Mesendoderm (in vitro differentiated cells): ENCODE data around the gene KEAP1.
A peak's percentile ranks its signal among the peaks of the same experiment; 100 is the strongest.

Experiments used
- DNase-seq: peaks from one replicate; pipeline ENCODE4 v3.0.0; 2013
- H2AK5ac ChIP-seq: 2 replicates; pipeline ENCODE4 v1.6.1; 2013; ENCODE audit warnings: low read length, inconsistent platforms
- H2BK120ac ChIP-seq: 2 replicates; pipeline ENCODE4 v1.6.1; 2013; ENCODE audit warnings: low read depth, mild to moderate bottlenecking, low read length, moderate library complexity, mixed read lengths
- H2BK15ac ChIP-seq: replicated peaks from 2 replicates; pipeline ENCODE4 v1.6.1; 2013; ENCODE audit warnings: low read depth, mild to moderate bottlenecking, moderate library complexity
- H2BK5ac ChIP-seq: 2 replicates; pipeline ENCODE4 v1.6.1; 2013; ENCODE audit warnings: low read length, inconsistent platforms
- H3K18ac ChIP-seq: 2 replicates; pipeline ENCODE4 v1.6.1; 2013; ENCODE audit warnings: mild to moderate bottlenecking, low read length, mixed read lengths
- H3K23ac ChIP-seq: one replicate; pipeline ENCODE4 v1.6.1; 2013; ENCODE audit warnings: low read length
- H3K27ac ChIP-seq: 2 replicates; pipeline ENCODE4 v1.5.1; 2013; ENCODE audit warnings: low read depth, mild to moderate bottlenecking, inconsistent platforms, low read length, moderate library complexity
- H3K27me3 ChIP-seq: 2 replicates; pipeline ENCODE4 v1.6.1; 2013; ENCODE audit warnings: low read length, control low read depth, mild to moderate bottlenecking, inconsistent platforms; ENCODE audit not compliant: insufficient read depth, poor library complexity
- H3K36me3 ChIP-seq: 2 replicates; pipeline ENCODE4 v1.6.1; 2013; ENCODE audit warnings: low read length, inconsistent platforms; ENCODE audit not compliant: control insufficient read depth, insufficient read depth
- H3K4ac ChIP-seq: one replicate; pipeline ENCODE4 v1.6.1; 2013; ENCODE audit warnings: low read depth, mild to moderate bottlenecking, low read length, moderate library complexity
- H3K4me1 ChIP-seq: 2 replicates; pipeline ENCODE4 v1.6.1; 2013; ENCODE audit warnings: low read depth, low read length, inconsistent platforms; ENCODE audit not compliant: control insufficient read depth
- H3K4me2 ChIP-seq: 2 replicates; pipeline ENCODE4 v1.6.1; 2013; ENCODE audit warnings: low read length
- H3K4me3 ChIP-seq: 2 replicates; pipeline ENCODE4 v1.5.1; 2013; ENCODE audit warnings: mild to moderate bottlenecking, low read length
- H3K56ac ChIP-seq: one replicate; pipeline ENCODE4 v1.6.1; 2013; ENCODE audit warnings: low read length
- H3K79me1 ChIP-seq: 2 replicates; pipeline ENCODE4 v1.6.1; 2013; ENCODE audit warnings: low read length, inconsistent platforms
- H3K79me2 ChIP-seq: 2 replicates; pipeline ENCODE4 v1.6.1; 2013; ENCODE audit warnings: mild to moderate bottlenecking, low read length; ENCODE audit not compliant: control insufficient read depth, insufficient read depth
- H3K9ac ChIP-seq: 2 replicates; pipeline ENCODE4 v1.6.1; 2013; ENCODE audit warnings: low read length, inconsistent platforms
- H4K5ac ChIP-seq: one replicate; pipeline ENCODE4 v1.6.1; 2013; ENCODE audit warnings: low read length
- H4K8ac ChIP-seq: one replicate; pipeline ENCODE4 v1.6.1; 2013; ENCODE audit warnings: low read depth, mild to moderate bottlenecking, control low read depth, low read length, moderate library complexity
- WGBS: extraction: QIAGEN DNeasy Blood & Tissue Kit; methylation state at CpG from one replicate; pipeline ENCODE4 v1.1.7; 2013; ENCODE audit warnings: low lambda C conversion rate, missing lambda C conversion rate; ENCODE audit not compliant: insufficient coverage; ENCODE audit errors: extremely low coverage; 5-methylcytosine and 5-hydroxymethylcytosine counted together

The KEAP1 gene

GRCh38 chr19:10486551-10486950 is 16.6 kb downstream of the KEAP1 start:
- Histone ChIP-seq H3K4me2 (no peak overlapping the region), H3K4me3 (no peak overlapping the region), H2BK120ac (no peak overlapping the region), H3K56ac (no peak overlapping the region), H3K23ac (no peak overlapping the region), H2BK5ac (no peak overlapping the region), H3K36me3 (peaks cover 11% of the 10 kb centered on the region), H2BK15ac (no peak overlapping the region), H3K79me2 (peaks cover 5% of the 10 kb centered on the region), H3K27me3 (no peaks in the 10 kb centered on the region), H3K79me1 (peaks cover 7% of the 10 kb centered on the region), H3K9ac (no peak overlapping the region), H4K5ac (no peak overlapping the region), H4K8ac (no peak overlapping the region), H3K4ac (no peak overlapping the region), H3K27ac (no peak overlapping the region), H2AK5ac (no peak overlapping the region), H3K4me1 (no peaks in the 10 kb centered on the region), H3K18ac (no peak overlapping the region)
- no CpG with 5 or more reads among the region's 13 CpGs for WGBS
- DNase-seq = no peak

DNA sequence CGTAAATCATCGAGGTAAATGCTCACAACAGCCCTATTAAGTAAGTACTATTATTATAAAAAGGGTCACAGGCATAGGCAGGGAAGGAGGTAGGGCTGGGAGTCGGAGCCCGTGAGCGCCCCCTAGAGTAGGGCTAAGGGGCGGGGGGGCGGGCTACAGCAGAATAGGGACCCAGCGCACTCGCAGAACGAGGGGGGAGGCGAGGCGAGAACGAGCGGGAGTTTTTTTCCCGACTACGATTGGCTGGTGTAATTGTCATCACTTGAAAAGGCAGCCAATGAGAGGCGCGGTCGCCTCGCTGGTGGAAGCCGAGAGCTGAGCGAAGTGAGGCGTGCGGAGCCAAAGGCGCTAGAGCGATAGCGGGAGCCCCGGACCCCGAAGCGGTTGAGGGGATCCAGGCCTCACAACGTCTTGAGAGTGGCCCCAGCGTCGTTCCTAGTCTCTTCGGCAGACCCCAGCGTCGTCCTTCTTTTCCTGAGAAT is 24.2 kb downstream of the KEAP1 start:
- peak; percentile 96 for DNase-seq
- Histone ChIP-seq H2BK120ac (no peak overlapping the region), H3K23ac (no peak overlapping the region), H3K79me2 (no peaks in the 10 kb centered on the region), H3K4me2 (no peak overlapping the region), H3K56ac (peak overlapping the region; percentile 34), H2BK15ac (no peak overlapping the region), H3K79me1 (no peaks in the 10 kb centered on the region), H3K27ac (no peak overlapping the region), H3K18ac (no peak overlapping the region), H3K4me3 (no peak overlapping the region), H3K36me3 (no peaks in the 10 kb centered on the region), H3K4ac (no peak overlapping the region), H4K8ac (no peak overlapping the region), H2BK5ac (no peak overlapping the region), H3K4me1 (no peaks in the 10 kb centered on the region), H2AK5ac (no peak overlapping the region), H3K27me3 (no peaks in the 10 kb centered on the region), H3K9ac (peak overlapping the region; percentile 49), H4K5ac (no peak overlapping the region)
- WGBS = no CpG with 5 or more reads among the region's 36 CpGs

- Histone ChIP-seq H3K9ac (no peak overlapping the region), H3K36me3 (no peaks in the 10 kb centered on the region), H3K27ac (no peak overlapping the region), H3K79me1 (no peaks in the 10 kb centered on the region), H4K8ac (peak overlapping the region; percentile 13), H3K56ac (no peak overlapping the region), H3K23ac (no peak overlapping the region), H3K18ac (no peak overlapping the region), H3K79me2 (no peaks in the 10 kb centered on the region), H4K5ac (no peak overlapping the region), H3K4me3 (no peak overlapping the region), H2AK5ac (no peak overlapping the region), H3K27me3 (no peaks in the 10 kb centered on the region), H3K4ac (no peak overlapping the region), H2BK15ac (no peak overlapping the region), H2BK120ac (no peak overlapping the region), H2BK5ac (no peak overlapping the region), H3K4me2 (no peak overlapping the region), H3K4me1 (no peaks in the 10 kb centered on the region)
- no peak for DNase-seq
- no CpG with 5 or more reads among the region's 5 CpGs for WGBS
Measured at GRCh38 chr19:10478476-10478875, 24.7 kb downstream of the KEAP1 start.

DNA sequence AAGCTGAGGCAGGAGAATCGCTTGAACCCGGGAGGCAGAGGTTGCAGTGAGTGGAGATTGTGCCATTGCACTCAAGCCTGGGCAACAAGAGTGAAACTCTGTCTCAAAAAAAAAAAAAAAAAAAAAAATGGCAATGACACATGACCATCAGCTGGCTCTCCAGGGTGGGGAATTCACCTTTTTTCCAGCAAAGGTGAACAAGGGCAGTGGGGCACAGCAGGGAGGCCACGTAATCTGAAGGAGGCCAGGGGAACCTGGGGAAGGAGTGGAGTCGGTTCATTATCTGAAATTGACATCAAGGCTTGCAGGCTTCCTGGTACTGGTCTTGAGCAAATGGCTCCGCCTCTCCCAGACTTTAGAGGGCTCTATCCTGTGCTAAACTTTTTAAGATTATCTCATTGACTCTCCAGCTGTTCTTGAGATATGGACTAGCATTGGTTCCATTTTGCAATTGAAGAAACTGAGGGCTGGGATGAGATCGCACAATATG is 28.1 kb downstream of the KEAP1 start:
- no CpG with 5 or more reads among the region's 6 CpGs for WGBS

DNA sequence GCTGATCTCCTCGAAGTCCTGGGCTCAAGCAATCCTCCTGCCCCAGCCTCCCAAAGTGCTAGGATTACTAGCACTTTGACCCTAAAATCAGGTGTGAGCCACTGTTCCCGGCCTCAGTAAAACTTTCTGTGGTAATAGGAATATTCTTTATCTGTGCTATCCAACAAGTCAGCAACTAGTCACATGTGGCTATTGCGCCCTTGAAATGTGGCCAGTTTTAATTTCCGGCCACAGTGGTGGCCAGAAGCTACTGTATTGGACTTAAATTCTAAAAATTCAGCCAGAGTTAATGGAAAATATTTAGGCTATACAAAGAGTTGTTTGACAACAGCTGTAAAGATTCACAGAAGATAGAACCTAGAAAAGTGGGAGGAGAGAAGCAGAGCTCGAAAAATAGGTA is 30.0 kb downstream of the KEAP1 start:
- no peaks in the 10 kb centered on the region for H3K79me1 ChIP-seq
- H3K79me2 ChIP-seq = no peaks in the 10 kb centered on the region
- H3K56ac ChIP-seq = no peak overlapping the region
- H3K4me3 ChIP-seq = no peak overlapping the region
- WGBS = no CpG with 5 or more reads among the region's 5 CpGs
- no peak overlapping the region for H4K8ac ChIP-seq
- no peak overlapping the region for H3K27ac ChIP-seq
- H2BK15ac ChIP-seq = no peak overlapping the region
- no peak for DNase-seq
- no peak overlapping the region for H3K23ac ChIP-seq
- no peaks in the 10 kb centered on the region for H3K4me1 ChIP-seq
- no peaks in the 10 kb centered on the region for H3K27me3 ChIP-seq
- H2BK5ac ChIP-seq = no peak overlapping the region
- H4K5ac ChIP-seq = no peak overlapping the region
- no peak overlapping the region for H2AK5ac ChIP-seq
- H2BK120ac ChIP-seq = no peak overlapping the region
- H3K36me3 ChIP-seq = no peaks in the 10 kb centered on the region
- H3K4ac ChIP-seq = no peak overlapping the region
- no peak overlapping the region for H3K9ac ChIP-seq
- no peak overlapping the region for H3K18ac ChIP-seq
- no peak overlapping the region for H3K4me2 ChIP-seq

More for the DNA sequence above, 28.1 kb downstream of the KEAP1 start:
- H2AK5ac ChIP-seq = no peak overlapping the region
- H3K23ac ChIP-seq = no peak overlapping the region
- no peak overlapping the region for H3K9ac ChIP-seq
- H3K18ac ChIP-seq = no peak overlapping the region
- no peak overlapping the region for H3K4me3 ChIP-seq
- H2BK5ac ChIP-seq = no peak overlapping the region
- no peak overlapping the region for H2BK15ac ChIP-seq
- no peaks in the 10 kb centered on the region for H3K4me1 ChIP-seq
- no peak overlapping the region for H4K8ac ChIP-seq
- no peaks in the 10 kb centered on the region for H3K79me1 ChIP-seq
- H3K4me2 ChIP-seq = no peak overlapping the region
- H3K56ac ChIP-seq = no peak overlapping the region
- H3K79me2 ChIP-seq = no peaks in the 10 kb centered on the region
- no peak overlapping the region for H3K27ac ChIP-seq
- peak; percentile 48 for DNase-seq
- H3K4ac ChIP-seq = no peak overlapping the region
- no peaks in the 10 kb centered on the region for H3K36me3 ChIP-seq
- H2BK120ac ChIP-seq = no peak overlapping the region
- no peaks in the 10 kb centered on the region for H3K27me3 ChIP-seq
- no peak overlapping the region for H4K5ac ChIP-seq

GRCh38 chr19:10471909-10472308 is 31.2 kb downstream of the KEAP1 start:
- Histone ChIP-seq H2AK5ac (no peak overlapping the region), H3K18ac (no peak overlapping the region), H3K79me1 (no peaks in the 10 kb centered on the region), H3K27ac (no peak overlapping the region), H3K4me2 (no peak overlapping the region), H2BK120ac (no peak overlapping the region), H3K4ac (no peak overlapping the region), H4K8ac (no peak overlapping the region), H3K56ac (no peak overlapping the region), H3K27me3 (no peaks in the 10 kb centered on the region), H3K9ac (no peak overlapping the region), H3K36me3 (no peaks in the 10 kb centered on the region), H2BK5ac (no peak overlapping the region), H3K79me2 (no peaks in the 10 kb centered on the region), H3K4me1 (no peaks in the 10 kb centered on the region), H3K4me3 (no peak overlapping the region), H2BK15ac (no peak overlapping the region), H4K5ac (no peak overlapping the region), H3K23ac (no peak overlapping the region)
- no CpG with 5 or more reads among the region's 6 CpGs for WGBS
- DNase-seq = no peak
